H1 (cell line): Measurements from ENCODE around the gene PTGER3. TPM values are rescaled to one million over a fixed set of nuclear protein-coding genes. Genes with fewer than 3 reads are reported as not detected.

ENCODE experiments used
- CTCF ChIA-PET: fragments of 300-600 bp; sonication (Branson Sonifier 250); formaldehyde crosslinking; loops from one replicate; lab custom pipeline; 2021; ENCODE audit not compliant: partially characterized antibody; lab: Charles Lee
- POLR2A ChIA-PET: fragments of 300-600 bp; sonication (Branson Sonifier 250); formaldehyde crosslinking; loops from one replicate; lab custom pipeline; 2021; ENCODE audit warnings: inconsistent platforms; ENCODE audit not compliant: partially characterized antibody; lab: Charles Lee
- DNase-seq, 2 experiments: peaks; one replicate each; pipeline versions ENCODE4 v3.0.0 to v3.0.0-alpha.2; 2010 to 2022; ENCODE audit warnings: low spot score in 2 of 2, low read depth in 1 of 2, mixed read lengths in 1 of 2
- FAIRE-seq: peaks from 2 replicates; lab custom pipeline; 2011; peaks lifted over from hg19 to GRCh38; lab: Jason Lieb, UNC
- H2AFZ ChIP-seq: 2 replicates; pipeline ENCODE4 v1.8.1; 2012; ENCODE audit warnings: low read length, inconsistent platforms
- H2AK5ac ChIP-seq: 2 replicates; pipeline ENCODE4 v1.6.1; 2013; ENCODE audit warnings: low read depth, low read length
- H2BK120ac ChIP-seq: replicated peaks from 2 replicates; pipeline ENCODE3; 2013; ENCODE audit warnings: low read depth, low read length, inconsistent platforms
- H2BK12ac ChIP-seq: 2 replicates; pipeline ENCODE4 v1.6.1; 2013; ENCODE audit warnings: low read depth, low read length
- H2BK15ac ChIP-seq: 2 replicates; pipeline ENCODE4 v1.6.1; 2013; ENCODE audit warnings: low read length
- H2BK20ac ChIP-seq: 2 replicates; pipeline ENCODE4 v1.6.1; 2013; ENCODE audit warnings: low read length
- H2BK5ac ChIP-seq: 2 replicates; pipeline ENCODE4 v1.6.1; 2013; ENCODE audit warnings: low read depth, low read length
- H3K14ac ChIP-seq: 2 replicates; pipeline ENCODE4 v1.6.1; 2013; ENCODE audit warnings: inconsistent platforms; ENCODE audit not compliant: insufficient read length
- H3K18ac ChIP-seq: 2 replicates; pipeline ENCODE4 v1.6.1; 2013; ENCODE audit warnings: low read length; ENCODE audit errors: extremely low read depth
- H3K23ac ChIP-seq: 2 replicates; pipeline ENCODE4 v1.6.1; 2013; ENCODE audit warnings: inconsistent platforms; ENCODE audit not compliant: insufficient read length
- H3K23me2 ChIP-seq: 2 replicates; pipeline ENCODE4 v1.6.1; 2013; ENCODE audit warnings: low read depth, low read length
- H3K27ac ChIP-seq: 2 replicates; pipeline ENCODE4 v1.6.1; 2011; ENCODE audit warnings: low read depth, low read length, inconsistent platforms
- H3K27me3 ChIP-seq, 4 experiments: replicated peaks in 1 of 4; 1 replicate in 1 of 4; 2 replicates in 3 of 4; pipeline versions ENCODE4 v1.6.1 to v1.8.1; 2011 to 2013; ENCODE audit warnings: low read length in 3 of 4, mild to moderate bottlenecking in 3 of 4, inconsistent platforms in 2 of 4, mixed read lengths in 2 of 4, moderate library complexity in 1 of 4; ENCODE audit not compliant: control insufficient read depth in 3 of 4, insufficient read depth in 3 of 4; ENCODE audit errors: extremely low read depth in 1 of 4
- H3K36me3 ChIP-seq, 4 experiments: 2 replicates each; pipeline versions ENCODE4 v1.6.1 to v1.8.1; 2011 to 2013; ENCODE audit warnings: mild to moderate bottlenecking in 4 of 4, low read length in 3 of 4, moderate library complexity in 2 of 4, control low read depth in 1 of 4, inconsistent platforms in 1 of 4; ENCODE audit not compliant: insufficient read depth in 4 of 4, control insufficient read depth in 2 of 4
- H3K4ac ChIP-seq: replicated peaks from 2 replicates; pipeline ENCODE3; 2013; ENCODE audit warnings: low read length, low read depth, mixed read lengths, inconsistent platforms; ENCODE audit not compliant: insufficient read length
- H3K4me1 ChIP-seq, 4 experiments: replicated peaks in 1 of 4; 1 replicate in 1 of 4; 2 replicates in 3 of 4; pipeline versions ENCODE4 v1.6.1 to v1.8.1; 2011 to 2013; ENCODE audit warnings: low read length in 3 of 4, inconsistent platforms in 2 of 4, mixed read lengths in 1 of 4; ENCODE audit not compliant: insufficient read depth in 4 of 4, control insufficient read depth in 3 of 4
- H3K4me2 ChIP-seq, 2 experiments: 2 replicates each; pipeline versions ENCODE4 v1.6.1 to v1.8.1; 2011 to 2013; ENCODE audit warnings: low read depth in 2 of 2, low read length in 2 of 2, control low read depth in 1 of 2, inconsistent platforms in 1 of 2, mild to moderate bottlenecking in 1 of 2; ENCODE audit not compliant: insufficient read depth in 1 of 2
- H3K4me3 ChIP-seq, 4 experiments: fragments of 200-600, 300-600 bp in 1 of 4; sonication (generic), shearing (Covaris generic), sonication (Bioruptor Twin) in 1 of 4; 2 replicates each; pipeline versions ENCODE4 v1.5.1 to v1.8.1; 2011 to 2016; ENCODE audit warnings: low read length in 4 of 4, low read depth in 3 of 4, control low read depth in 2 of 4, inconsistent platforms in 2 of 4, mild to moderate bottlenecking in 2 of 4, mixed read lengths in 1 of 4, moderate library complexity in 1 of 4; ENCODE audit not compliant: insufficient read depth in 2 of 4; ENCODE audit errors: extremely low read depth in 1 of 4
- H3K56ac ChIP-seq: replicated peaks from 2 replicates; pipeline ENCODE3; 2013; ENCODE audit warnings: low read depth, mild to moderate bottlenecking, mixed read lengths, low read length, inconsistent platforms; ENCODE audit not compliant: insufficient read length
- H3K79me1 ChIP-seq: 2 replicates; pipeline ENCODE4 v1.6.1; 2013; ENCODE audit warnings: low read depth, low read length, control low read depth
- H3K79me2 ChIP-seq, 2 experiments: 2 replicates each; pipeline versions ENCODE4 v1.6.1 to v1.8.1; 2012 to 2013; ENCODE audit warnings: low read length in 2 of 2, mild to moderate bottlenecking in 2 of 2, inconsistent platforms in 1 of 2; ENCODE audit not compliant: insufficient read depth in 2 of 2, control insufficient read depth in 1 of 2
- H3K9ac ChIP-seq, 4 experiments: replicated peaks in 1 of 4; 1 replicate in 1 of 4; 2 replicates in 3 of 4; pipeline versions ENCODE4 v1.6.1 to v1.8.1; 2011 to 2013; ENCODE audit warnings: low read depth in 3 of 4, low read length in 3 of 4, control low read depth in 2 of 4, mild to moderate bottlenecking in 2 of 4, moderate library complexity in 2 of 4, inconsistent platforms in 1 of 4; ENCODE audit errors: extremely low read depth in 1 of 4
- H3K9me3 ChIP-seq, 2 experiments: 2 replicates each; pipeline versions ENCODE4 v1.6.1 to v1.8.1; 2012 to 2013; ENCODE audit warnings: mild to moderate bottlenecking in 2 of 2, moderate library complexity in 2 of 2, control low read depth in 1 of 2, inconsistent platforms in 1 of 2, low read depth in 1 of 2, low read length in 1 of 2, mixed read lengths in 1 of 2; ENCODE audit not compliant: insufficient read depth in 2 of 2
- H4K20me1 ChIP-seq, 2 experiments: replicated peaks in 1 of 2; 2 replicates each; pipeline versions ENCODE3 to v1.8.1; 2011 to 2013; ENCODE audit warnings: inconsistent platforms in 2 of 2, low read length in 2 of 2, mild to moderate bottlenecking in 1 of 2; ENCODE audit not compliant: insufficient read depth in 2 of 2, control insufficient read depth in 1 of 2
- H4K5ac ChIP-seq: 2 replicates; pipeline ENCODE4 v1.6.1; 2013; ENCODE audit warnings: low read length, low read depth, mixed read lengths, inconsistent platforms; ENCODE audit not compliant: insufficient read length
- H4K8ac ChIP-seq: 2 replicates; pipeline ENCODE4 v1.8.0; 2013; ENCODE audit warnings: mild to moderate bottlenecking, moderate library complexity, low read length, inconsistent platforms; ENCODE audit not compliant: insufficient read depth; ENCODE audit errors: extremely low read depth
- H4K91ac ChIP-seq: replicated peaks from 2 replicates; pipeline ENCODE3; 2013; ENCODE audit warnings: low read length, mixed read lengths, inconsistent platforms; ENCODE audit not compliant: insufficient read length
- CBX5 ChIP-seq: fragments of 300-800, 300-1000 bp; sonication (generic); IDR thresholded peaks from 2 replicates; pipeline ENCODE4 v1.7.1; 2016; ENCODE audit warnings: antibody characterized with exemption, low read length, low read depth
- GTF2F1 ChIP-seq: IDR thresholded peaks from 2 replicates; pipeline ENCODE4 v1.6.1; 2012; ENCODE audit warnings: low read depth, low read length, improper control_type of control experiment, borderline replicate concordance
- SIRT6 ChIP-seq: IDR thresholded peaks from one replicate; pipeline ENCODE4 v1.7.1; 2012; ENCODE audit warnings: low read length, inconsistent platforms
- WGBS, 2 experiments: shearing (Covaris generic) in 1 of 2; methylation state at CpG; one replicate each; pipeline versions ENCODE4 v1.1.6 to v1.1.7; 2013 to 2015; ENCODE audit warnings: low lambda C conversion rate in 2 of 2, mixed read lengths in 2 of 2, inconsistent platforms in 1 of 2, low coverage in 1 of 2, missing lambda C conversion rate in 1 of 2; ENCODE audit not compliant: insufficient replicate concordance in 2 of 2, insufficient coverage in 1 of 2, insufficient read length in 1 of 2; ENCODE audit errors: extremely low coverage in 1 of 2, missing lambda C conversion rate in 1 of 2; 5-methylcytosine and 5-hydroxymethylcytosine counted together
- polyA plus RNA-seq, 7 experiments: library from polyadenylated mRNA; depleted of rRNA in 3 of 7; stranded (reverse) in 5 of 7; unstranded in 2 of 7; fragments of >200 nt in 5 of 7; fragments of 200-250 nt in 2 of 7; gene quantifications; 1 replicate in 5 of 7; 2 replicates in 1 of 7; 4 replicates in 1 of 7; pipeline versions ENCODE4 v1.2.1 to v1.2.3, GENCODE V29; 2011 to 2013; ENCODE audit warnings: missing spikeins in 2 of 7, mixed read lengths in 2 of 7
- total RNA-seq: library from RNA; stranded (reverse); fragmentation: NEBNext Ultra II Directional; extraction: Animal tissue kit (Norgen Biotek cat#: 25700); gene quantifications from 2 replicates; pipeline ENCODE4 v1.2.1, GENCODE V29; 2021
- TF ChIP-seq, protein P1 (sequence below), 3 experiments: IDR thresholded peaks; 1 replicate in 2 of 3; 2 replicates in 1 of 3; pipeline versions ENCODE4 v1.5.1 to v1.6.1; 2011; ENCODE audit warnings: low read length in 3 of 3, mild to moderate bottlenecking in 3 of 3, inconsistent platforms in 2 of 3, low read depth in 1 of 3, moderate library complexity in 1 of 3; ENCODE audit not compliant: insufficient read depth in 1 of 3; ENCODE audit errors: control extremely low read depth in 1 of 3

The PTGER3 gene
- total and polyA plus RNA-seq, 2 of the 8 experiments (the other 6 are each of a cell fraction or from before 2014, with no cell fraction given) = 0.38 to 0.82 TPM

GRCh38 chr1:71054791-71055190 is 7.2 kb upstream of the PTGER3 start:
- no peak overlapping the region for H3K27ac ChIP-seq
- no peak overlapping the region for H3K9ac ChIP-seq
- POLR2A ChIA-PET = interaction anchor here (0.6 to 1.2 kb wide), 3 partner anchors 9 to 12 kb away, joined by 3 read pairs; no protein-coding TSS in a partner anchor
- H3K23me2 ChIP-seq = no peaks in the 10 kb centered on the region
- no peak overlapping the region for H2BK120ac ChIP-seq
- no peak overlapping the region for H3K4me2 ChIP-seq
- no peaks in the 10 kb centered on the region for H3K4me1 ChIP-seq
- H2BK20ac ChIP-seq = no peak overlapping the region
- H3K4ac ChIP-seq = no peak overlapping the region
- no peaks in the 10 kb centered on the region for H4K20me1 ChIP-seq
- H2AFZ ChIP-seq = no peak overlapping the region
- no peak overlapping the region for H4K91ac ChIP-seq
- no peak overlapping the region for H3K23ac ChIP-seq
- CTCF ChIA-PET = no interaction called here
- H2AK5ac ChIP-seq = no peak overlapping the region
- no peak overlapping the region for H2BK5ac ChIP-seq
- H3K4me3 ChIP-seq = no peak overlapping the region
- H3K27me3 ChIP-seq = no peaks in the 10 kb centered on the region
- FAIRE-seq (no peak), DNase-seq (no peak)
- H3K36me3 ChIP-seq = peaks cover 0 to 9% (median 4%) of the 10 kb centered on the region in 4 experiments; a peak in 3 of 8 replicates
- H3K56ac ChIP-seq = no peak overlapping the region
- no peak overlapping the region for H3K18ac ChIP-seq
- no peak overlapping the region for H4K8ac ChIP-seq
- no peaks in the 10 kb centered on the region for H3K79me2 ChIP-seq
- no peaks in the 10 kb centered on the region for H3K9me3 ChIP-seq
- WGBS, 2 experiments = 95% methylated on average over 6 of the region's 6 CpGs; no CpG with 5 or more reads in 1 of the 2 experiments
- no peak overlapping the region for H2BK12ac ChIP-seq
- TF ChIP-seq GTF2F1 (no peak), CBX5 (no peak), SIRT6 (no peak)
- TF ChIP-seq, protein P1, sequence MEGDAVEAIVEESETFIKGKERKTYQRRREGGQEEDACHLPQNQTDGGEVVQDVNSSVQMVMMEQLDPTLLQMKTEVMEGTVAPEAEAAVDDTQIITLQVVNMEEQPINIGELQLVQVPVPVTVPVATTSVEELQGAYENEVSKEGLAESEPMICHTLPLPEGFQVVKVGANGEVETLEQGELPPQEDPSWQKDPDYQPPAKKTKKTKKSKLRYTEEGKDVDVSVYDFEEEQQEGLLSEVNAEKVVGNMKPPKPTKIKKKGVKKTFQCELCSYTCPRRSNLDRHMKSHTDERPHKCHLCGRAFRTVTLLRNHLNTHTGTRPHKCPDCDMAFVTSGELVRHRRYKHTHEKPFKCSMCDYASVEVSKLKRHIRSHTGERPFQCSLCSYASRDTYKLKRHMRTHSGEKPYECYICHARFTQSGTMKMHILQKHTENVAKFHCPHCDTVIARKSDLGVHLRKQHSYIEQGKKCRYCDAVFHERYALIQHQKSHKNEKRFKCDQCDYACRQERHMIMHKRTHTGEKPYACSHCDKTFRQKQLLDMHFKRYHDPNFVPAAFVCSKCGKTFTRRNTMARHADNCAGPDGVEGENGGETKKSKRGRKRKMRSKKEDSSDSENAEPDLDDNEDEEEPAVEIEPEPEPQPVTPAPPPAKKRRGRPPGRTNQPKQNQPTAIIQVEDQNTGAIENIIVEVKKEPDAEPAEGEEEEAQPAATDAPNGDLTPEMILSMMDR (IDR thresholded peaks at IDR 0.05; ENCODE audit: control extremely low read depth in 1 of 3, insufficient read depth in 1 of 3, low read depth in 1 of 3, low read length in 3 of 3) = no peak
- H4K5ac ChIP-seq = no peak overlapping the region
- no peak overlapping the region for H2BK15ac ChIP-seq
- no peaks in the 10 kb centered on the region for H3K79me1 ChIP-seq
- no peak overlapping the region for H3K14ac ChIP-seq
